K562 (cell line): ENCODE measurements around the gene TIMP3. TPM values are rescaled to one million over a fixed set of nuclear protein-coding genes. Genes with fewer than 3 reads are reported as not detected.

Source experiments
- ATAC-seq: fragments of 200-7000 bp; cut with Tn5 transposase; 3 replicates; pipeline ENCODE4 v1.9.1; 2020; ENCODE audit warnings: moderate library complexity
- BruUV-seq: library from RNA; stranded (reverse); fragments of 400-500 nt; replicated peaks from 2 replicates; lab custom pipeline; 2021; lab: Mats Ljungman, UMichigan
- CTCF ChIA-PET: fragments of 300-600 bp; formaldehyde crosslinking; extraction: SDS; loops from one replicate; lab custom pipeline; 2021; ENCODE audit warnings: low intra/inter-chr PET ratio; lab: Yijun Ruan, JAX
- POLR2A ChIA-PET: fragments of 300-600, 350-650 bp; sonication (Branson Sonifier 250); formaldehyde crosslinking; extraction: SDS; loops from one replicate; lab custom pipeline; 2021; ENCODE audit warnings: antibody characterized with exemption, inconsistent platforms; lab: Yijun Ruan, JAX
- DNase-seq, 4 experiments: peaks; one replicate each; pipeline versions ENCODE4 v3.0.0 to v3.0.0-alpha.2; 2011 to 2018; ENCODE audit warnings: low spot score in 3 of 4, mixed read lengths in 3 of 4; ENCODE audit errors: extremely low read depth in 1 of 4
- FAIRE-seq: peaks from 2 replicates; lab custom pipeline; 2011; peaks lifted over from hg19 to GRCh38; lab: Jason Lieb, UNC
- H2AFZ ChIP-seq: 2 replicates; pipeline ENCODE4 v1.6.0; 2011; ENCODE audit warnings: low read depth, low read length, control low read depth, inconsistent platforms
- H3K27ac ChIP-seq: fragments of 200-600 bp; 3 replicates; pipeline ENCODE4 v1.8.0; 2011; ENCODE audit warnings: low read depth, mild to moderate bottlenecking, control low read depth, inconsistent platforms, low read length, moderate library complexity, mixed read lengths; ENCODE audit errors: extremely low read depth
- H3K27me3 ChIP-seq, 2 experiments: fragments of 300-600 bp in 1 of 2; 2 replicates in 1 of 2; 3 replicates in 1 of 2; pipeline versions ENCODE4 v1.6.0 to v1.8.0; 2011; ENCODE audit warnings: inconsistent platforms in 2 of 2, low read length in 2 of 2, mild to moderate bottlenecking in 1 of 2, mixed read lengths in 1 of 2, moderate library complexity in 1 of 2; ENCODE audit not compliant: control insufficient read depth in 2 of 2, insufficient read depth in 2 of 2
- H3K36me3 ChIP-seq: fragments of 300-600 bp; 3 replicates; pipeline ENCODE4 v1.8.0; 2011; ENCODE audit warnings: mild to moderate bottlenecking, low read length, inconsistent platforms; ENCODE audit not compliant: control insufficient read depth, insufficient read depth
- H3K4me1 ChIP-seq, 2 experiments: fragments of 200-600 bp in 1 of 2; replicated peaks in 1 of 2; 2 replicates in 1 of 2; 3 replicates in 1 of 2; pipeline versions ENCODE4 v1.5.1 to v1.8.0; 2011; ENCODE audit warnings: inconsistent platforms in 2 of 2, low read length in 2 of 2, mild to moderate bottlenecking in 1 of 2, mixed read lengths in 1 of 2, moderate library complexity in 1 of 2; ENCODE audit not compliant: control insufficient read depth in 2 of 2, insufficient read depth in 2 of 2
- H3K4me2 ChIP-seq: 2 replicates; pipeline ENCODE4 v1.6.1; 2011; ENCODE audit warnings: low read length, control low read depth, inconsistent platforms, mixed read lengths; ENCODE audit not compliant: insufficient read depth
- H3K4me3 ChIP-seq: fragments of 200-600 bp; sonication (generic), shearing (Covaris generic); 2 replicates; pipeline ENCODE4 v1.5.1; 2016; ENCODE audit warnings: control low read depth, inconsistent platforms
- H3K79me2 ChIP-seq: fragments of 200-600 bp; 3 replicates; pipeline ENCODE4 v1.8.0; 2011; ENCODE audit warnings: low read length, inconsistent platforms; ENCODE audit not compliant: control insufficient read depth, insufficient read depth
- H3K9ac ChIP-seq, 2 experiments: 2 replicates each; pipeline versions ENCODE4 v1.6.0 to v1.6.1; 2011; ENCODE audit warnings: low read depth in 2 of 2, low read length in 2 of 2, control low read depth in 1 of 2, inconsistent platforms in 1 of 2, mild to moderate bottlenecking in 1 of 2, mixed read lengths in 1 of 2; ENCODE audit not compliant: insufficient read depth in 1 of 2
- H3K9me1 ChIP-seq: one replicate; pipeline ENCODE4 v1.6.0; 2011; ENCODE audit warnings: inconsistent platforms, mild to moderate bottlenecking, low read length, moderate library complexity; ENCODE audit not compliant: control insufficient read depth, insufficient read depth
- H3K9me3 ChIP-seq: replicated peaks from 2 replicates; pipeline ENCODE4 v1.5.1; 2011; ENCODE audit warnings: low read depth, low read length, inconsistent platforms; ENCODE audit not compliant: control insufficient read depth, insufficient read depth
- H4K20me1 ChIP-seq: replicated peaks from 2 replicates; pipeline ENCODE4 v1.6.1; 2011; ENCODE audit warnings: low read length, inconsistent platforms, mixed read lengths; ENCODE audit not compliant: control insufficient read depth, insufficient read depth
- AFF1 ChIP-seq, 2 experiments: fragments of 450-650 bp; IDR thresholded peaks; 2 replicates each; pipeline ENCODE4 v1.6.1; 2018; ENCODE audit warnings: mild to moderate bottlenecking in 2 of 2, low read depth in 1 of 2; ENCODE audit not compliant: partially characterized antibody in 2 of 2
- BHLHE40 ChIP-seq: IDR thresholded peaks from 2 replicates; pipeline ENCODE4 v1.6.1; 2011; ENCODE audit warnings: low read length, improper control_type of control experiment
- CHD2 ChIP-seq: IDR thresholded peaks from 2 replicates; pipeline ENCODE4 v1.6.1; 2011; ENCODE audit warnings: low read depth, low read length
- GABPA ChIP-seq: fragments of 200-800 bp; sonication (Bioruptor generic); conservative IDR thresholded peaks from 2 replicates; pipeline ENCODE4 v1.6.1; 2016; ENCODE audit warnings: low read depth, missing genetic modification characterization, missing compliant biosample characterization
- GTF2B ChIP-seq: IDR thresholded peaks from 2 replicates; pipeline ENCODE4 v1.6.1; 2011; ENCODE audit not compliant: insufficient read length; ENCODE audit errors: extremely low read depth
- HOMEZ ChIP-seq: fragments of 250-450 bp; sonication (Bioruptor Pico); IDR thresholded peaks from 2 replicates; pipeline ENCODE4 v1.4.0; 2020; ENCODE audit warnings: mild to moderate bottlenecking, moderate library complexity
- IRF2 ChIP-seq: sonication (generic); formaldehyde crosslinking; IDR thresholded peaks from 2 replicates; pipeline ENCODE4 v1.8.1; 2022; ENCODE audit warnings: mild to moderate bottlenecking, missing genetic modification reagents
- RFX1 ChIP-seq: fragments of 450-650 bp; IDR thresholded peaks from 2 replicates; pipeline ENCODE4 v1.6.1; 2016; ENCODE audit warnings: mild to moderate bottlenecking, moderate library complexity
- SLC30A9 ChIP-seq: fragments of 250-450 bp; sonication (Bioruptor Pico); IDR thresholded peaks from 2 replicates; pipeline ENCODE4 v1.8.0; 2022; ENCODE audit warnings: mild to moderate bottlenecking, moderate library complexity
- ZC3H8 ChIP-seq: fragments of 450-650 bp; IDR thresholded peaks from 2 replicates; pipeline ENCODE4 v1.6.1; 2017
- ZFP30 ChIP-seq: fragments of 250-450 bp; sonication (Bioruptor Pico); IDR thresholded peaks from 2 replicates; pipeline ENCODE4 v1.8.0; 2022; ENCODE audit warnings: moderate library complexity, mild to moderate bottlenecking, inconsistent platforms, borderline replicate concordance
- ZNF23 ChIP-seq: fragments of 250-450 bp; sonication (Bioruptor Pico); IDR thresholded peaks from 2 replicates; pipeline ENCODE4 v1.4.0; 2020; ENCODE audit warnings: mild to moderate bottlenecking
- WGBS: fragments of 100-300 bp; shearing (Covaris generic); methylation state at CpG from one replicate; pipeline ENCODE4 v1.1.6; 2016; ENCODE audit warnings: low coverage, mixed read lengths; ENCODE audit not compliant: insufficient coverage; ENCODE audit errors: missing lambda C conversion rate; 5-methylcytosine and 5-hydroxymethylcytosine counted together
- in situ Hi-C: fragments of 300-500 bp; cut with MboI; formaldehyde crosslinking; loops from 4 replicates; pipeline ENCODE4 v1.15.0; 2018; ENCODE audit warnings: inconsistent platforms, mixed read lengths
- intact Hi-C: fragments of 100-400 bp; cut with micrococcal nuclease; formaldehyde crosslinking; loops from 2 replicates; pipeline ENCODE4 v1.14.2; 2022
- polyA plus RNA-seq, 8 experiments: library from polyadenylated mRNA; depleted of rRNA in 4 of 8; stranded (reverse) in 5 of 8; unstranded in 3 of 8; fragments of >200 nt; fragmentation: Nextera tagmentation in 2 of 8; fragmentation: Illumina TruSeq in 1 of 8; extraction: Ambion mirVana in 2 of 8; extraction: Trizol in 1 of 8; gene quantifications; 2 replicates each; pipeline versions ENCODE4 v1.2.1 to v1.2.3, GENCODE V29; 2011 to 2014; ENCODE audit warnings: inconsistent platforms in 1 of 8, missing spikeins in 1 of 8
- total RNA-seq, 7 experiments: library from RNA; depleted of rRNA in 6 of 7; stranded (reverse); fragments of >200 nt in 6 of 7; fragmentation: Illumina TruSeq in 2 of 7; extraction: Trizol in 2 of 7; gene quantifications; 2 replicates each; pipeline versions ENCODE4 v1.2.1 to v1.2.3, GENCODE V29; 2011 to 2021; ENCODE audit warnings: low replicate concordance in 1 of 7
- TF ChIP-seq, protein P1 (sequence below): sonication (generic); formaldehyde crosslinking; IDR thresholded peaks from 2 replicates; pipeline ENCODE4 v1.8.0; 2022; ENCODE audit warnings: mild to moderate bottlenecking, missing genetic modification reagents

The TIMP3 gene
- total and polyA plus RNA-seq, 9 of the 15 experiments (the other 6 are each of a cell fraction or from before 2014, with no cell fraction given), result 0.07 to 0.73 (median 0.18) TPM

- BruUV-seq, result no TSS peak
- in situ Hi-C loops, result no loop called here
- POLR2A ChIA-PET, result no interaction called here
- no peak for TF ChIP-seq ZC3H8
- no peak for TF ChIP-seq SLC30A9
- TF ChIP-seq, protein P1, sequence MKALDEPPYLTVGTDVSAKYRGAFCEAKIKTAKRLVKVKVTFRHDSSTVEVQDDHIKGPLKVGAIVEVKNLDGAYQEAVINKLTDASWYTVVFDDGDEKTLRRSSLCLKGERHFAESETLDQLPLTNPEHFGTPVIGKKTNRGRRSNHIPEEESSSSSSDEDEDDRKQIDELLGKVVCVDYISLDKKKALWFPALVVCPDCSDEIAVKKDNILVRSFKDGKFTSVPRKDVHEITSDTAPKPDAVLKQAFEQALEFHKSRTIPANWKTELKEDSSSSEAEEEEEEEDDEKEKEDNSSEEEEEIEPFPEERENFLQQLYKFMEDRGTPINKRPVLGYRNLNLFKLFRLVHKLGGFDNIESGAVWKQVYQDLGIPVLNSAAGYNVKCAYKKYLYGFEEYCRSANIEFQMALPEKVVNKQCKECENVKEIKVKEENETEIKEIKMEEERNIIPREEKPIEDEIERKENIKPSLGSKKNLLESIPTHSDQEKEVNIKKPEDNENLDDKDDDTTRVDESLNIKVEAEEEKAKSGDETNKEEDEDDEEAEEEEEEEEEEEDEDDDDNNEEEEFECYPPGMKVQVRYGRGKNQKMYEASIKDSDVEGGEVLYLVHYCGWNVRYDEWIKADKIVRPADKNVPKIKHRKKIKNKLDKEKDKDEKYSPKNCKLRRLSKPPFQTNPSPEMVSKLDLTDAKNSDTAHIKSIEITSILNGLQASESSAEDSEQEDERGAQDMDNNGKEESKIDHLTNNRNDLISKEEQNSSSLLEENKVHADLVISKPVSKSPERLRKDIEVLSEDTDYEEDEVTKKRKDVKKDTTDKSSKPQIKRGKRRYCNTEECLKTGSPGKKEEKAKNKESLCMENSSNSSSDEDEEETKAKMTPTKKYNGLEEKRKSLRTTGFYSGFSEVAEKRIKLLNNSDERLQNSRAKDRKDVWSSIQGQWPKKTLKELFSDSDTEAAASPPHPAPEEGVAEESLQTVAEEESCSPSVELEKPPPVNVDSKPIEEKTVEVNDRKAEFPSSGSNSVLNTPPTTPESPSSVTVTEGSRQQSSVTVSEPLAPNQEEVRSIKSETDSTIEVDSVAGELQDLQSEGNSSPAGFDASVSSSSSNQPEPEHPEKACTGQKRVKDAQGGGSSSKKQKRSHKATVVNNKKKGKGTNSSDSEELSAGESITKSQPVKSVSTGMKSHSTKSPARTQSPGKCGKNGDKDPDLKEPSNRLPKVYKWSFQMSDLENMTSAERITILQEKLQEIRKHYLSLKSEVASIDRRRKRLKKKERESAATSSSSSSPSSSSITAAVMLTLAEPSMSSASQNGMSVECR, result no peak
- no peak for TF ChIP-seq BHLHE40
- TF ChIP-seq ZNF23 (CRISPR knock-in tag), result no peak
- no peak for TF ChIP-seq AFF1 (IDR thresholded peaks at IDR 0.05; ENCODE audit: low read depth in 1 of 2, partially characterized antibody in 2 of 2)
- no peak for TF ChIP-seq IRF2 (CRISPR knock-in tag)
- no peak for TF ChIP-seq CHD2
- no peak for TF ChIP-seq GABPA (tag)
- no peak for TF ChIP-seq HOMEZ (CRISPR knock-in tag)
- no peak for TF ChIP-seq GTF2B
- no peak for TF ChIP-seq ZFP30 (CRISPR knock-in tag)
- TF ChIP-seq RFX1, result no peak
Observed at GRCh38 chr22:32896891-32897290, 95.4 kb downstream of the TIMP3 start.

More at GRCh38 chr22:32896891-32897290, 95.4 kb downstream of the TIMP3 start:
- H3K79me2 ChIP-seq, result no peaks in the 10 kb centered on the region
- WGBS, result 53% methylated on average over 7 of the region's 7 CpGs
- no peak for ATAC-seq
- no peak for FAIRE-seq
- CTCF ChIA-PET, result no interaction called here
- peaks cover 3 to 4% of the 10 kb centered on the region in 2 experiments; a peak in 3 of 5 replicates for H3K4me1 ChIP-seq
- no peak overlapping the region for H3K4me2 ChIP-seq
- intact Hi-C loops, result no loop called here
- H3K9me3 ChIP-seq, result no peaks in the 10 kb centered on the region
- H3K27ac ChIP-seq, result no peak overlapping the region
- no peaks in the 10 kb centered on the region for H4K20me1 ChIP-seq
- no peaks in the 10 kb centered on the region for H3K9me1 ChIP-seq
- no peak overlapping the region for H3K9ac ChIP-seq
- no peaks in the 10 kb centered on the region for H3K36me3 ChIP-seq
- H3K4me3 ChIP-seq, result no peak overlapping the region
- DNase-seq, result no peak
- no peak overlapping the region for H2AFZ ChIP-seq
- H3K27me3 ChIP-seq, result no peaks in the 10 kb centered on the region
